GM03348 (cell line): ENCODE measurements around the gene CCR4.
"Not testable (repeated sequence)": the region's sequence is repeated elsewhere in the genome, so short reads cannot be mapped to it uniquely, and the experiment has no call there.

Experiments
- DNase-seq: peaks from one replicate; pipeline ENCODE4 v3.0.0; 2012; ENCODE audit warnings: low spot score

The CCR4 gene

GRCh38 chr3:32951410-32951811, at the start of gene CCR4:
TSS of gene CCR4 (plus strand) at chr3:32951644. CDS start at chr3:32953423, 1,779 bp downstream.
- DNase-seq, result no peak

- not testable (repeated sequence) for DNase-seq
Measured at GRCh38 chr3:32902887-32903371, 48.5 kb upstream of the CCR4 start.

- no peak for DNase-seq
Measured at GRCh38 chr3:32903953-32904352, 47.5 kb upstream of the CCR4 start.

- DNase-seq, result no peak
Measured at GRCh38 chr3:32909999-32910398, 41.4 kb upstream of the CCR4 start.

- DNase-seq, result peak; percentile 48
Measured at GRCh38 chr3:32910954-32911353, 40.5 kb upstream of the CCR4 start.

- peak; percentile 0 for DNase-seq
Measured at GRCh38 chr3:32912046-32912445, 39.4 kb upstream of the CCR4 start.

GRCh38 chr3:32913790-32914446, 37.5 kb upstream of the CCR4 start:
- peak; percentile 67 for DNase-seq

- DNase-seq, result no peak
Measured at GRCh38 chr3:32919920-32920319, 31.5 kb upstream of the CCR4 start.

GRCh38 chr3:32922078-32922477, 29.4 kb upstream of the CCR4 start:
- no peak for DNase-seq

- no peak for DNase-seq
Measured at GRCh38 chr3:32930161-32930560, 21.3 kb upstream of the CCR4 start.

- DNase-seq, result not testable (repeated sequence)
Measured at GRCh38 chr3:32931273-32931672, 20.2 kb upstream of the CCR4 start.

GRCh38 chr3:32934150-32934742, 17.2 kb upstream of the CCR4 start:
- DNase-seq, result peak; percentile 21

GRCh38 chr3:32937331-32937730, 14.1 kb upstream of the CCR4 start:
- DNase-seq, result no peak

- not testable (repeated sequence) for DNase-seq
Measured at GRCh38 chr3:32939531-32940284, 11.7 kb upstream of the CCR4 start.

GRCh38 chr3:32940726-32941125, 10.7 kb upstream of the CCR4 start:
- no peak for DNase-seq

GRCh38 chr3:32945136-32945535, 6.3 kb upstream of the CCR4 start:
- DNase-seq, result no peak

- DNase-seq, result not testable (repeated sequence)
Measured at GRCh38 chr3:32945598-32945997, 5.8 kb upstream of the CCR4 start.

- no peak for DNase-seq
Measured at GRCh38 chr3:32946973-32947788, 4.3 kb upstream of the CCR4 start.

GRCh38 chr3:32947789-32948238, 3.6 kb upstream of the CCR4 start:
- DNase-seq, result peak; percentile 52

GRCh38 chr3:32948625-32949445, 2.6 kb upstream of the CCR4 start:
- no peak for DNase-seq

GRCh38 chr3:32950516-32950915, 928 bp upstream of the CCR4 start:
- DNase-seq, result no peak
